Panc1 (cell line): ENCODE results near the gene SLC35C1. TPM values are rescaled to one million over a fixed set of nuclear protein-coding genes. Genes with fewer than 3 reads are reported as not detected.

Source experiments
- ATAC-seq: fragments of 200-7000 bp; cut with Tn5 transposase; 2 replicates; pipeline ENCODE4 v1.9.1; 2020; ENCODE audit warnings: mild to moderate bottlenecking, moderate library complexity
- BruUV-seq: library from RNA; stranded (reverse); fragments of 400-500 nt; replicated peaks from 2 replicates; lab custom pipeline; 2021; lab: Mats Ljungman, UMichigan
- CTCF ChIA-PET: fragments of 300-600 bp; sonication (Branson Sonifier 250); formaldehyde crosslinking; loops from one replicate; lab custom pipeline; 2022; ENCODE audit warnings: antibody characterized with exemption; lab: Charles Lee
- POLR2A ChIA-PET: fragments of 300-600 bp; sonication (Branson Sonifier 250); formaldehyde crosslinking; loops from one replicate; lab custom pipeline; 2022; ENCODE audit warnings: antibody characterized with exemption; lab: Charles Lee
- DNase-seq: peaks from one replicate; pipeline ENCODE4 v3.0.0-alpha.2; 2010; ENCODE audit warnings: low read depth, low spot score
- H3K27ac ChIP-seq: 2 replicates; pipeline ENCODE4 v1.5.1; 2011; ENCODE audit warnings: mild to moderate bottlenecking, low read length, inconsistent platforms
- H3K27me3 ChIP-seq: fragments of 200-500 bp; sonication (Bioruptor generic); 2 replicates; pipeline ENCODE4 v1.6.0; 2014; ENCODE audit warnings: low read length, inconsistent platforms; ENCODE audit not compliant: control insufficient read depth, insufficient read depth
- H3K36me3 ChIP-seq: fragments of 200-500 bp; sonication (Bioruptor generic); 2 replicates; pipeline ENCODE4 v1.5.1; 2014; ENCODE audit warnings: inconsistent platforms, mild to moderate bottlenecking, low read length, moderate library complexity; ENCODE audit not compliant: control insufficient read depth, insufficient read depth
- H3K4me1 ChIP-seq: 2 replicates; pipeline ENCODE4 v1.5.1; 2011; ENCODE audit warnings: inconsistent platforms, mild to moderate bottlenecking, low read length, moderate library complexity; ENCODE audit not compliant: control insufficient read depth, insufficient read depth
- H3K4me3 ChIP-seq, 2 experiments: 2 replicates each; pipeline ENCODE4 v1.5.1; 2011 to 2012; ENCODE audit warnings: low read depth in 2 of 2, low read length in 2 of 2, mild to moderate bottlenecking in 2 of 2, inconsistent platforms in 1 of 2, moderate library complexity in 1 of 2
- H3K9me3 ChIP-seq: fragments of 200-500 bp; sonication (Bioruptor generic); 2 replicates; pipeline ENCODE4 v1.5.1; 2014; ENCODE audit warnings: low read depth, mild to moderate bottlenecking, inconsistent platforms, low read length, moderate library complexity; ENCODE audit not compliant: control insufficient read depth, insufficient read depth
- CTCF ChIP-seq: fragments of 450-650 bp; IDR thresholded peaks from 2 replicates; pipeline ENCODE4 v1.5.1; 2017; ENCODE audit warnings: mild to moderate bottlenecking
- POLR2AphosphoS5 ChIP-seq: IDR thresholded peaks from 2 replicates; pipeline ENCODE4 v1.6.1; 2012; ENCODE audit warnings: mild to moderate bottlenecking, low read depth, low read length, moderate library complexity
- SIN3A ChIP-seq: IDR thresholded peaks from 2 replicates; pipeline ENCODE4 v1.6.1; 2012; ENCODE audit warnings: low read depth, mild to moderate bottlenecking, low read length, moderate library complexity, borderline replicate concordance; ENCODE audit not compliant: insufficient read depth
- TCF7L2 ChIP-seq: IDR thresholded peaks from 2 replicates; pipeline ENCODE4 v1.6.1; 2011; ENCODE audit warnings: mild to moderate bottlenecking, low read depth, low read length, inconsistent platforms
- in situ Hi-C: cut with HindIII; loops from 2 replicates; pipeline ENCODE4 v1.10.0; 2016; ENCODE audit warnings: low sequenced_read_pairs, low pct_unique_long_range_greater_than_20kb
- intact Hi-C: fragments of 100-400 bp; cut with micrococcal nuclease; formaldehyde crosslinking; loops from one replicate; pipeline ENCODE4 v1.10.0; 2022; ENCODE audit not compliant: unreplicated experiment
- total RNA-seq: library from RNA; stranded (reverse); gene quantifications from one replicate; pipeline ENCODE4 v1.2.1, GENCODE V29; 2021; ENCODE audit not compliant: unreplicated experiment
- TF ChIP-seq, protein P1 (sequence below), 2 experiments: IDR thresholded peaks; 2 replicates each; pipeline ENCODE4 v1.6.1; 2011 to 2012; ENCODE audit warnings: low read depth in 2 of 2, control low read depth in 1 of 2, low read length in 1 of 2, mild to moderate bottlenecking in 1 of 2, moderate library complexity in 1 of 2; ENCODE audit not compliant: insufficient read depth in 1 of 2

Gene SLC35C1
- total RNA-seq, 1 experiment from 2014 or later, result 13.4 TPM

DNA sequence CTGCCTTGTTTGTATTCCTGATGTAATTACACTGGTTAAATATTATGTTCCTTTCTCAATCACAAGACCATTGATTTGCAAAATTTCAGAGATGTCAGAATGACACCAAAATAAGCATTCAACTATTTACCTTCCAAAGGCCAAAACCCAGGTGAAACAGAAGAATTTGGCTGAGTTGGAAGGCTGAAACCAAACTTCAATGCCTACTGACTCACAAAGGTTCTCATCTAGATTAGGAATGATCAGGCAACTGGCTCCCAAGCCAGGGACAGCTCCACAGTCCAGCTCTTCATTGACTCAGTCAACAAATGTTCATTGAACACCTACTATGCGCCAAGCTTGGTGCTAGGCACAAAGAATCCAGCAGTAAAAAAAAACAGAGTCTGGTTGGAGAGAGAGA is 13.4 kb upstream of the SLC35C1 start:
- H3K4me1 ChIP-seq, result no peaks in the 10 kb centered on the region
- in situ Hi-C loops, result no loop called here
- no peaks in the 10 kb centered on the region for H3K36me3 ChIP-seq
- no TSS peak for BruUV-seq
- H3K4me3 ChIP-seq, result no peak overlapping the region
- intact Hi-C loops, result no loop called here
- no peaks in the 10 kb centered on the region for H3K9me3 ChIP-seq
- ChIA-PET CTCF (no interaction called here), POLR2A (no interaction called here)
- peaks cover 5% of the 10 kb centered on the region; the same call in 1 of the 2 replicates for H3K27me3 ChIP-seq
- TF ChIP-seq TCF7L2 (no peak), CTCF (no peak), SIN3A (no peak), POLR2AphosphoS5 (no peak)
- TF ChIP-seq, protein P1, sequence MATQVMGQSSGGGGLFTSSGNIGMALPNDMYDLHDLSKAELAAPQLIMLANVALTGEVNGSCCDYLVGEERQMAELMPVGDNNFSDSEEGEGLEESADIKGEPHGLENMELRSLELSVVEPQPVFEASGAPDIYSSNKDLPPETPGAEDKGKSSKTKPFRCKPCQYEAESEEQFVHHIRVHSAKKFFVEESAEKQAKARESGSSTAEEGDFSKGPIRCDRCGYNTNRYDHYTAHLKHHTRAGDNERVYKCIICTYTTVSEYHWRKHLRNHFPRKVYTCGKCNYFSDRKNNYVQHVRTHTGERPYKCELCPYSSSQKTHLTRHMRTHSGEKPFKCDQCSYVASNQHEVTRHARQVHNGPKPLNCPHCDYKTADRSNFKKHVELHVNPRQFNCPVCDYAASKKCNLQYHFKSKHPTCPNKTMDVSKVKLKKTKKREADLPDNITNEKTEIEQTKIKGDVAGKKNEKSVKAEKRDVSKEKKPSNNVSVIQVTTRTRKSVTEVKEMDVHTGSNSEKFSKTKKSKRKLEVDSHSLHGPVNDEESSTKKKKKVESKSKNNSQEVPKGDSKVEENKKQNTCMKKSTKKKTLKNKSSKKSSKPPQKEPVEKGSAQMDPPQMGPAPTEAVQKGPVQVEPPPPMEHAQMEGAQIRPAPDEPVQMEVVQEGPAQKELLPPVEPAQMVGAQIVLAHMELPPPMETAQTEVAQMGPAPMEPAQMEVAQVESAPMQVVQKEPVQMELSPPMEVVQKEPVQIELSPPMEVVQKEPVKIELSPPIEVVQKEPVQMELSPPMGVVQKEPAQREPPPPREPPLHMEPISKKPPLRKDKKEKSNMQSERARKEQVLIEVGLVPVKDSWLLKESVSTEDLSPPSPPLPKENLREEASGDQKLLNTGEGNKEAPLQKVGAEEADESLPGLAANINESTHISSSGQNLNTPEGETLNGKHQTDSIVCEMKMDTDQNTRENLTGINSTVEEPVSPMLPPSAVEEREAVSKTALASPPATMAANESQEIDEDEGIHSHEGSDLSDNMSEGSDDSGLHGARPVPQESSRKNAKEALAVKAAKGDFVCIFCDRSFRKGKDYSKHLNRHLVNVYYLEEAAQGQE (IDR thresholded peaks at IDR 0.05; ENCODE audit: insufficient read depth in 1 of 2, low read depth in 2 of 2, low read length in 1 of 2), result no peak
- ATAC-seq (no peak), DNase-seq (no peak)
- no peak overlapping the region for H3K27ac ChIP-seq

GRCh38 chr11:45794169-45794568 is 10.8 kb upstream of the SLC35C1 start:
- ChIA-PET CTCF (no interaction called here), POLR2A (no interaction called here)
- no peak for TF ChIP-seq POLR2AphosphoS5
- TF ChIP-seq SIN3A, result no peak
- no peak for TF ChIP-seq TCF7L2
- TF ChIP-seq, protein P1 (IDR thresholded peaks at IDR 0.05; ENCODE audit: insufficient read depth in 1 of 2, low read depth in 2 of 2, low read length in 1 of 2), result peak; percentile 51 to 54; a peak in 1 of 4 replicates
- TF ChIP-seq CTCF, result no peak
- Histone ChIP-seq H3K9me3 (no peaks in the 10 kb centered on the region), H3K27me3 (peaks cover 5% of the 10 kb centered on the region; the same call in 1 of the 2 replicates), H3K27ac (no peak overlapping the region), H3K4me1 (no peaks in the 10 kb centered on the region), H3K4me3 (no peak overlapping the region), H3K36me3 (no peaks in the 10 kb centered on the region)
- ATAC-seq (no peak), DNase-seq (no peak)
- intact Hi-C loops, result no loop called here
- BruUV-seq, result no TSS peak
- in situ Hi-C loops, result no loop called here
